H1 (cell line): ENCODE data around the gene DYNLRB2. TPM values are rescaled to one million over a fixed set of nuclear protein-coding genes. Genes with fewer than 3 reads are reported as not detected.

Experiments used
- CHD7 ChIP-seq: fragments of 300-600 bp; sonication (generic); IDR thresholded peaks from 2 replicates; pipeline ENCODE4 v1.7.1; 2012; ENCODE audit warnings: low read length, moderate library complexity, mild to moderate bottlenecking, inconsistent platforms; ENCODE audit not compliant: insufficient replicate concordance
- MAX ChIP-seq: IDR thresholded peaks from 2 replicates; pipeline ENCODE4 v1.6.1; 2012; ENCODE audit warnings: inconsistent platforms
- USF2 ChIP-seq: IDR thresholded peaks from 2 replicates; pipeline ENCODE4 v1.6.1; 2011; ENCODE audit warnings: low read length, improper control_type of control experiment
- polyA plus RNA-seq, 7 experiments: library from polyadenylated mRNA; depleted of rRNA in 3 of 7; stranded (reverse) in 5 of 7; unstranded in 2 of 7; fragments of >200 nt in 5 of 7; fragments of 200-250 nt in 2 of 7; gene quantifications; 1 replicate in 5 of 7; 2 replicates in 1 of 7; 4 replicates in 1 of 7; pipeline versions ENCODE4 v1.2.1 to v1.2.3, GENCODE V29; 2011 to 2013; ENCODE audit warnings: missing spikeins in 2 of 7, mixed read lengths in 2 of 7
- total RNA-seq: library from RNA; stranded (reverse); fragmentation: NEBNext Ultra II Directional; extraction: Animal tissue kit (Norgen Biotek cat#: 25700); gene quantifications from 2 replicates; pipeline ENCODE4 v1.2.1, GENCODE V29; 2021

DYNLRB2 gene
- total and polyA plus RNA-seq, 2 of the 8 experiments (the other 6 are each of a cell fraction or from before 2014, with no cell fraction given), result not detected

- no peak for TF ChIP-seq CHD7
- TF ChIP-seq USF2, result no peak
- no peak for TF ChIP-seq MAX
Measured at GRCh38 chr16:80559369-80559768, 18.6 kb downstream of the DYNLRB2 start (continued).
